ENCODE measurements around the gene MXRA8.

DNA sequence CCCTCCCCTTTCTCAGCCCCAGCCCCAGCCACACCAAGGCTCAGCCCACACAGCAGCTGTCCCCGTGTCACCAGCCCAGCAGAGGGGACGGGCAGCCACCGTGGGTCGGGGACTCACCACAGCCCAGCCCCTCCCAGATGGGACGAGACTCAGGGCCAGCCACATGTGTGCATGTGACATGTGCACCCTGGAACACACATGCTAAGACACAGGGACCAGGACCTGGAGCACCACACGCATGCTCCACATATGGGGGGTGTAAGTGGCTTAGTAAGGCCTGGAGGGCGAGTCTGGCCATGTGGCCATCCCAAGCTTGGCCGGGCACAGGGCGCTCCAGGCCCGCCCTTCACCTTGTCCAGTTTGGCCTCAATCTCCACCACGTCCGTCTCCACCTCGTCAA lies 54.6 kb downstream of the MXRA8 start:
- TF ChIP-seq POLR2A (IDR thresholded peaks at IDR 0.05): no peak
- TF ChIP-seq, protein P1, sequence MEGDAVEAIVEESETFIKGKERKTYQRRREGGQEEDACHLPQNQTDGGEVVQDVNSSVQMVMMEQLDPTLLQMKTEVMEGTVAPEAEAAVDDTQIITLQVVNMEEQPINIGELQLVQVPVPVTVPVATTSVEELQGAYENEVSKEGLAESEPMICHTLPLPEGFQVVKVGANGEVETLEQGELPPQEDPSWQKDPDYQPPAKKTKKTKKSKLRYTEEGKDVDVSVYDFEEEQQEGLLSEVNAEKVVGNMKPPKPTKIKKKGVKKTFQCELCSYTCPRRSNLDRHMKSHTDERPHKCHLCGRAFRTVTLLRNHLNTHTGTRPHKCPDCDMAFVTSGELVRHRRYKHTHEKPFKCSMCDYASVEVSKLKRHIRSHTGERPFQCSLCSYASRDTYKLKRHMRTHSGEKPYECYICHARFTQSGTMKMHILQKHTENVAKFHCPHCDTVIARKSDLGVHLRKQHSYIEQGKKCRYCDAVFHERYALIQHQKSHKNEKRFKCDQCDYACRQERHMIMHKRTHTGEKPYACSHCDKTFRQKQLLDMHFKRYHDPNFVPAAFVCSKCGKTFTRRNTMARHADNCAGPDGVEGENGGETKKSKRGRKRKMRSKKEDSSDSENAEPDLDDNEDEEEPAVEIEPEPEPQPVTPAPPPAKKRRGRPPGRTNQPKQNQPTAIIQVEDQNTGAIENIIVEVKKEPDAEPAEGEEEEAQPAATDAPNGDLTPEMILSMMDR (IDR thresholded peaks at IDR 0.05): no peak
